DMS53 treated with DMSO at 0.1 percent for 48 hours (cell line): ENCODE data around the gene CNTN2.
A peak's percentile ranks its signal among the peaks of the same experiment; 100 is the strongest.

ENCODE experiments used
- DNase-seq: peaks from one replicate; lab custom pipeline; 2025; ENCODE audit not compliant: unreplicated experiment; lab: John Stamatoyannopoulos, UW

Gene CNTN2

GRCh38 chr1:205054013-205054412 lies 11.0 kb downstream of the CNTN2 start:
- DNase-seq = no peak

GRCh38 chr1:205056188-205056611 lies 13.2 kb downstream of the CNTN2 start:
- DNase-seq = no peak

GRCh38 chr1:205056956-205057568 lies 14.1 kb downstream of the CNTN2 start:
- no peak for DNase-seq

- DNase-seq = no peak
Measured at GRCh38 chr1:205057808-205058575, 15.0 kb downstream of the CNTN2 start.

GRCh38 chr1:205058853-205059252 lies 15.8 kb downstream of the CNTN2 start:
- DNase-seq = no peak

GRCh38 chr1:205059660-205060059 lies 16.6 kb downstream of the CNTN2 start:
- DNase-seq = no peak

- no peak for DNase-seq
Measured at GRCh38 chr1:205060746-205061145, 17.7 kb downstream of the CNTN2 start.

GRCh38 chr1:205061227-205061626 lies 18.2 kb downstream of the CNTN2 start:
- DNase-seq = no peak

GRCh38 chr1:205061665-205062069 lies 18.7 kb downstream of the CNTN2 start:
- DNase-seq = peak; percentile 90

- no peak for DNase-seq
Measured at GRCh38 chr1:205062319-205062718, 19.3 kb downstream of the CNTN2 start.

GRCh38 chr1:205062895-205063294 lies 19.9 kb downstream of the CNTN2 start:
- no peak for DNase-seq

GRCh38 chr1:205064301-205064700 lies 21.3 kb downstream of the CNTN2 start:
- DNase-seq = no peak

- DNase-seq = no peak
Measured at GRCh38 chr1:205064741-205065316, 21.8 kb downstream of the CNTN2 start.

GRCh38 chr1:205065666-205066065 lies 22.7 kb downstream of the CNTN2 start:
- DNase-seq = no peak

- no peak for DNase-seq
Measured at GRCh38 chr1:205066141-205066818, 23.3 kb downstream of the CNTN2 start.

GRCh38 chr1:205067031-205067430 lies 24.0 kb downstream of the CNTN2 start:
- DNase-seq = no peak

- no peak for DNase-seq
Measured at GRCh38 chr1:205068001-205068400, 25.0 kb downstream of the CNTN2 start.

GRCh38 chr1:205068457-205069040 lies 25.5 kb downstream of the CNTN2 start:
- no peak for DNase-seq

GRCh38 chr1:205069371-205070125 lies 26.5 kb downstream of the CNTN2 start:
- DNase-seq = peak; percentile 14

- no peak for DNase-seq
Measured at GRCh38 chr1:205071028-205071409, 28.0 kb downstream of the CNTN2 start.

GRCh38 chr1:205071801-205072200 lies 28.8 kb downstream of the CNTN2 start:
- no peak for DNase-seq
